ENCODE results near the gene PAX2.

The PAX2 gene

GRCh38 chr10:100715445-100716385 is 29.7 kb upstream of the PAX2 start:
- no peak overlapping the region for H3K4me3 ChIP-seq (ENCODE audit: low read depth, low read length)
- no peak for DNase-seq (ENCODE audit: low read depth)
- no peak for TF ChIP-seq CTCF (IDR thresholded peaks at IDR 0.05; ENCODE audit: low read depth, low read length, missing control alignments)
- in situ Hi-C loops (cut with HindIII; ENCODE audit: low sequenced_read_pairs): no loop called here

- no peak for TF ChIP-seq CTCF (IDR thresholded peaks at IDR 0.05; ENCODE audit: low read depth, low read length, missing control alignments)
- in situ Hi-C loops (cut with HindIII; ENCODE audit: low sequenced_read_pairs): no loop called here
- DNase-seq (ENCODE audit: low read depth): no peak
- H3K4me3 ChIP-seq (ENCODE audit: low read depth, low read length): no peak overlapping the region
These were observed 28.2 kb upstream of the PAX2 start for GRCh38 chr10:100717166-100717565.

GRCh38 chr10:100718197-100718742 is 27.1 kb upstream of the PAX2 start:
- TF ChIP-seq CTCF (IDR thresholded peaks at IDR 0.05; ENCODE audit: low read depth, low read length, missing control alignments): no peak
- in situ Hi-C loops (cut with HindIII; ENCODE audit: low sequenced_read_pairs): no loop called here
- DNase-seq (ENCODE audit: low read depth): no peak
- no peak overlapping the region for H3K4me3 ChIP-seq (ENCODE audit: low read depth, low read length)

- TF ChIP-seq CTCF (IDR thresholded peaks at IDR 0.05; ENCODE audit: low read depth, low read length, missing control alignments): no peak
- in situ Hi-C loops (cut with HindIII; ENCODE audit: low sequenced_read_pairs): no loop called here
These were observed 22.2 kb upstream of the PAX2 start for GRCh38 chr10:100723180-100723579.

GRCh38 chr10:100723770-100724530 is 21.4 kb upstream of the PAX2 start:
- no peak for TF ChIP-seq CTCF (IDR thresholded peaks at IDR 0.05; ENCODE audit: low read depth, low read length, missing control alignments)
- no peak overlapping the region for H3K4me3 ChIP-seq (ENCODE audit: low read depth, low read length)
- in situ Hi-C loops (cut with HindIII; ENCODE audit: low sequenced_read_pairs): no loop called here
- DNase-seq (ENCODE audit: low read depth): no peak

More at GRCh38 chr10:100723180-100723579, 22.2 kb upstream of the PAX2 start:
- no peak for DNase-seq (ENCODE audit: low read depth)
- no peak overlapping the region for H3K4me3 ChIP-seq (ENCODE audit: low read depth, low read length)

GRCh38 chr10:100724531-100725027 is 20.8 kb upstream of the PAX2 start:
- H3K4me3 ChIP-seq (ENCODE audit: low read depth, low read length): no peak overlapping the region
- DNase-seq (ENCODE audit: low read depth): no peak
- no peak for TF ChIP-seq CTCF (IDR thresholded peaks at IDR 0.05; ENCODE audit: low read depth, low read length, missing control alignments)
- in situ Hi-C loops (cut with HindIII; ENCODE audit: low sequenced_read_pairs): no loop called here

All from astrocyte of the cerebellum (primary cell).